GM21447 (cell line): ENCODE results near the gene MCEE.
"Not testable (repeated sequence)": the region's sequence is repeated elsewhere in the genome, so short reads cannot be mapped to it uniquely, and the experiment has no call there.

Source experiments
- ATAC-seq: cut with Tn5 transposase; IDR thresholded peaks from one replicate; pipeline ENCODE4 v1.9.1; 2021; ENCODE audit not compliant: unreplicated experiment

The MCEE gene

GRCh38 chr2:71130152-71130904 lies at the start of gene MCEE, which contains the start of gene MPHOSPH10:
MCEE (minus strand) TSS chr2:71130229; CDS start chr2:71130219, 10 bp downstream.
MPHOSPH10 (plus strand) TSS chr2:71130634; CDS start chr2:71130666, 32 bp downstream.
- peak; percentile 87 for ATAC-seq

- not testable (repeated sequence) for ATAC-seq
Measured at GRCh38 chr2:71178836-71179235, 48.8 kb upstream of the MCEE start.

GRCh38 chr2:71174207-71174606 lies 44.2 kb upstream of the MCEE start:
- ATAC-seq = no peak

GRCh38 chr2:71173096-71173495 lies 43.1 kb upstream of the MCEE start:
- no peak for ATAC-seq

- no peak for ATAC-seq
Measured at GRCh38 chr2:71166812-71167211, 36.8 kb upstream of the MCEE start.

GRCh38 chr2:71157124-71157793 lies 27.2 kb upstream of the MCEE start:
- ATAC-seq = no peak

GRCh38 chr2:71156573-71156972 lies 26.5 kb upstream of the MCEE start:
- ATAC-seq = no peak

GRCh38 chr2:71155846-71156245 lies 25.8 kb upstream of the MCEE start:
- no peak for ATAC-seq

GRCh38 chr2:71154798-71155197 lies 24.8 kb upstream of the MCEE start:
- ATAC-seq = no peak

GRCh38 chr2:71154279-71154678 lies 24.2 kb upstream of the MCEE start:
- no peak for ATAC-seq

- ATAC-seq = no peak
Measured at GRCh38 chr2:71153585-71154224, 23.7 kb upstream of the MCEE start.

- ATAC-seq = no peak
Measured at GRCh38 chr2:71151620-71152019, 21.6 kb upstream of the MCEE start.

GRCh38 chr2:71150082-71150816 lies 20.2 kb upstream of the MCEE start:
- no peak for ATAC-seq

GRCh38 chr2:71148506-71149063 lies 18.6 kb upstream of the MCEE start:
- ATAC-seq = no peak

- no peak for ATAC-seq
Measured at GRCh38 chr2:71143782-71144181, 13.8 kb upstream of the MCEE start.

- no peak for ATAC-seq
Measured at GRCh38 chr2:71136174-71136573, 6.1 kb upstream of the MCEE start.

GRCh38 chr2:71133603-71134002 lies 3.6 kb upstream of the MCEE start:
- no peak for ATAC-seq

- ATAC-seq = not testable (repeated sequence)
Measured at GRCh38 chr2:71131387-71132166, 1.5 kb upstream of the MCEE start.

GRCh38 chr2:71130905-71131244 lies 846 bp upstream of the MCEE start:
- no peak for ATAC-seq

- peak; percentile 44 for ATAC-seq
Measured at GRCh38 chr2:71129902-71130151, 202 bp downstream of the MCEE start.
